GM21423 (cell line): Measurements from ENCODE around the gene PROC.
"Not testable (repeated sequence)": the region's sequence is repeated elsewhere in the genome, so short reads cannot be mapped to it uniquely, and the experiment has no call there.

ENCODE experiments used
- ATAC-seq: cut with Tn5 transposase; IDR thresholded peaks from one replicate; pipeline ENCODE4 v1.9.1; 2021; ENCODE audit warnings: mild to moderate bottlenecking, moderate library complexity; ENCODE audit not compliant: unreplicated experiment

PROC gene

GRCh38 chr2:127425540-127426490, 7.6 kb downstream of the PROC start:
- no peak for ATAC-seq

GRCh38 chr2:127426501-127427354, 8.5 kb downstream of the PROC start:
- no peak for ATAC-seq

- no peak for ATAC-seq
These were observed 9.3 kb downstream of the PROC start for GRCh38 chr2:127427376-127428056.

GRCh38 chr2:127428057-127428814, 10.0 kb downstream of the PROC start:
- ATAC-seq: no peak

GRCh38 chr2:127428815-127429109, 10.5 kb downstream of the PROC start:
- ATAC-seq: no peak

GRCh38 chr2:127429291-127429690, 11.1 kb downstream of the PROC start:
- ATAC-seq: no peak

GRCh38 chr2:127429844-127430425, 11.7 kb downstream of the PROC start:
- no peak for ATAC-seq

- ATAC-seq: no peak
These were observed 13.3 kb downstream of the PROC start for GRCh38 chr2:127431408-127432023.

- no peak for ATAC-seq
These were observed 16.3 kb downstream of the PROC start for GRCh38 chr2:127434515-127434914.

GRCh38 chr2:127437056-127437455, 18.8 kb downstream of the PROC start:
- no peak for ATAC-seq

GRCh38 chr2:127437781-127438726, 19.8 kb downstream of the PROC start:
- ATAC-seq: no peak

GRCh38 chr2:127439343-127439742, 21.1 kb downstream of the PROC start:
- no peak for ATAC-seq

- ATAC-seq: no peak
These were observed 30.3 kb downstream of the PROC start for GRCh38 chr2:127448526-127448925.

- no peak for ATAC-seq
These were observed 31.2 kb downstream of the PROC start for GRCh38 chr2:127449414-127449813.

- ATAC-seq: no peak
These were observed 31.7 kb downstream of the PROC start for GRCh38 chr2:127449898-127450297.

GRCh38 chr2:127451981-127452380, 33.8 kb downstream of the PROC start:
- no peak for ATAC-seq

GRCh38 chr2:127452423-127452822, 34.2 kb downstream of the PROC start:
- not testable (repeated sequence) for ATAC-seq

- no peak for ATAC-seq
These were observed 34.8 kb downstream of the PROC start for GRCh38 chr2:127453013-127453391.
